Stimulated activated CD4-positive, alpha-beta T cell treated with anti-CD3 and anti-CD28 coated beads, Interleukin-1b, Interleukin-23, amount 100 ng/mL, for 1 hour (primary cell): ENCODE measurements around the gene FSHR.

Source experiments
- DNase-seq, 2 donors: peaks; one replicate each; pipeline ENCODE4 v3.0.0-alpha.2; 2020; ENCODE audit warnings: low read depth in 2 of 2

FSHR gene

GRCh38 chr2:48954935-48955334 lies 199.4 kb downstream of the FSHR start:
- DNase-seq, result no peak

- no peak for DNase-seq
Observed at GRCh38 chr2:48954311-48954710, 200.0 kb downstream of the FSHR start.

- DNase-seq, result no peak
Observed at GRCh38 chr2:48952614-48953013, 201.7 kb downstream of the FSHR start.

GRCh38 chr2:48952143-48952542 lies 202.2 kb downstream of the FSHR start:
- no peak for DNase-seq

- DNase-seq, result no peak
Observed at GRCh38 chr2:48948400-48949125, 205.8 kb downstream of the FSHR start.

GRCh38 chr2:48946449-48947048 lies 207.8 kb downstream of the FSHR start:
- DNase-seq, result no peak

- no peak for DNase-seq
Observed at GRCh38 chr2:48944956-48945355, 209.4 kb downstream of the FSHR start.

- no peak for DNase-seq
Observed at GRCh38 chr2:48943436-48943835, 210.9 kb downstream of the FSHR start.

GRCh38 chr2:48941908-48942307 lies 212.4 kb downstream of the FSHR start:
- no peak for DNase-seq

- DNase-seq, result no peak
Observed at GRCh38 chr2:48941456-48941855, 212.9 kb downstream of the FSHR start.

- DNase-seq, result no peak
Observed at GRCh38 chr2:48940606-48941005, 213.7 kb downstream of the FSHR start.

- DNase-seq, result no peak
Observed at GRCh38 chr2:48939232-48939631, 215.1 kb downstream of the FSHR start.

- DNase-seq, result no peak
Observed at GRCh38 chr2:48938231-48938630, 216.1 kb downstream of the FSHR start.

- DNase-seq, result no peak
Observed at GRCh38 chr2:48934807-48935206, 219.5 kb downstream of the FSHR start.

GRCh38 chr2:48933828-48934497 lies 220.4 kb downstream of the FSHR start:
- no peak for DNase-seq

- DNase-seq, result no peak
Observed at GRCh38 chr2:48932667-48933066, 221.6 kb downstream of the FSHR start.

GRCh38 chr2:48929571-48930301 lies 224.6 kb downstream of the FSHR start:
- no peak for DNase-seq

- no peak for DNase-seq
Observed at GRCh38 chr2:48927355-48927754, 227.0 kb downstream of the FSHR start.

GRCh38 chr2:48915884-48916283 lies 238.4 kb downstream of the FSHR start:
- DNase-seq, result no peak

GRCh38 chr2:48915227-48915626 lies 239.1 kb downstream of the FSHR start:
- DNase-seq, result no peak

- no peak for DNase-seq
Observed at GRCh38 chr2:48914477-48915089, 239.7 kb downstream of the FSHR start.
